ENCODE data around the gene MCIDAS.

MCIDAS gene

DNA sequence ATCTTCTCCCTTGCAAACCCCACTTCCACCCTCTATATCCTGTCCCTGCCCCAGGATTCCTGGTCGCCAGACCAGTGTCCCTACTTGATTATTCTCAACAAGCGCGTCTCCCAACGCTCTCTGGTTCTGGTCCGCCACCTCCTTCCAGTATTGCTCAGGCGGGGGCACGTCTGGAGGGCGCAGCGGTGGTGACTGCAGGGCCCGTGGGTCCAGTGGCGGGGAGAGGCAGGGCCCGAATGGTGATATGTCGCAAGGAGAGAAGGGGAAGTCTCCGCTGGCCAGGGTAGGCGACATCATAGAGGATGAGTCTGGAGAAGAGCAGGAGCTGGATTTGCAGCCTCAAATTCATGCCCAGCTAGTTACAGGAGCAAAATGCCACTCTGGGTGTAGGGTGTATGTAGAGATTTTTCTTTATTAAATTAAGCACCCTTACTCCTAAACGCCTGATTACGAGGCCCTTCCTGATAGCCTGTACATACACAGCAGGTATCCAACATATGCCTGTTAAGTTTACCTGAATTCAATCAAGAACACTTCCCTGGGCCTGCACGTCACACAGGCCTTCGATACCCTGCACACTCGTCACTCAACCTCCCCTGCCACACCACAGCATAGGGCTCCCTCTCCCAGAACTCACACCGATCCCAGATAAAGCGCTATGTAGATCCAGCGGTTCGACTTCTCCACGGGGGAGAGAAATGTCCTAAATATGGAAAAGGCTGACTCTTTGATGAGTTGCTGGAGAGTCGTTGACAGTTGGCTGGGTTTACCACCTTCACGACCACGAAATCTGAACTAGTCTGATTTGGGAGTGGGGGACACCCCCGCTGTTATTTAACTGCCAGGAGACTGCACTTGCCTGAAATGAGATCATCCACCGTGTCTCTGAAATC is 4.8 kb downstream of the MCIDAS start:
- DNase-seq (ENCODE audit: low read depth): no peak

DNA sequence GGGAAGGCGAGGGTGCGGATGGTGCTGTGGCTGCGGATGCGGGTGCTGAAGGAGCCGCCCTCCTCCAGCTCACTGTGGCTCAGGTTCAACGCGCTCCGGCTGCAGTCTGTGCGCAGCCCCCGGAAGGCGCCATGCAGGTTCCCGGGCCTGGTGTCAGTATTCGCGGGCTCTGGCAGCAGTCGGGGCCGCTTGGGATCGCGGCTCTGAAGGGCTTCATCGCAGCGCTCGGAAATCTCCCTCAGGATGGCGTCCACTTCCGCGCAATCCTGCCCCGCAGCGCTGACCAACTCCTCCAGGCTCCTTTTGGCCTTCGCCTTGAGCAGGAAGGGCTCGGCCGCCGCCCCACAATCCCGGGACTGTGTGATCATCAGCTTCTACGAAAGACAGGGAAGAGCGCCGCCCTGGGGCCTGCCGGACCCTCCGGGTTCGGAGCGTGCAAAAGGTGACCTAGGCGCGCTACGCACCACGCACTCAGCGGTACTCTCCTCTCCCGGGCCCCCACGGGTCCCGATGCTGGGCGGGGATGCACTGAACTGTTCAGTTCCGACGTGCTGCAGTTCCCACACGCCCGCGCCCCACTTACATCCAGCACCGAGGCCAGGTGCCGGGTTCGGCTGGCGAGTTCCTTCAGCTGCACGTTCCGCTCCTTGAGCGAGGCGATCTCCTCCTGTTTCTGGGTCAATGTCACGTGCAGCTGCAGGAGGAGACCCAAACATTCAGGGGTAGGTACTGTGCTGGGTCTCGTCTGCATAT is 6.5 kb downstream of the MCIDAS start:
- no peak for DNase-seq (ENCODE audit: low read depth)

DNA sequence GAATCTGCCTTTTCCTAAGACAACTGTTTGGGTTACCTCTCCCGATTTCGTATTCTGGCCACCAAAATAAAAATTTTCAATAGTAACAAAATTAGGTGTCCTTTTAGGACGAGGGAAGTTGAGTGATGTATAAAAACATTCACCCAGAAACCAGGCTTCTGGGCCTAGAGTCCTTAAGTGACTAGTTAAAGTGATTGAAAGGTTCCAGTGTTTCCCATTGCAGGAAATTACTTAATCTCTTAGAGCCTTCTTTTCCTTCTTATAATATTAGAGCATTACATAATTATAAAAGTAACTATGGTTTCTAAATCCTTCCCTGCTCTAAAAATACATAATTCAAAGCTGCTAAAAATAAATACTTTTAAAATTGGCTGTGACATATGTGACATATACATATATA is 7.3 kb downstream of the MCIDAS start:
- DNase-seq (ENCODE audit: low read depth): no peak

DNA sequence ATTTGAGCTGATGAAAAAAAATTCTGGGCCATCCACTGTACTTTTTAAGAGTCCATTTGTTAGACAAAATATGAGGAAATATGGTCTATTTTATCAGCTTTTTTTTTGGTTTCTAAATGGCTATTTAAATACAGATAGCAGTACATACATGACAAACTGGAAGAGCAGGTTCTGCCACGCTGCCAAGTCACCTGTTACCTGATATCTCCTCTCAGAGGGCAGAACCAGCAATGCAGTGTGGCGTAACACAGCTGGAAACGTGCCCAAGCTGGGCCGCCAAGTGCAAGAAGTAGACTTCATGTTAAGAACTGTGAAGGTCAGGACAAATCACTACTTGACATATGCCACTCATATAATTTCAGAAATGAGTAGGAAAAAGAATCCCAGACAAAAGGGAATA is 8.1 kb downstream of the MCIDAS start:
- no peak for DNase-seq (ENCODE audit: low read depth)

DNA sequence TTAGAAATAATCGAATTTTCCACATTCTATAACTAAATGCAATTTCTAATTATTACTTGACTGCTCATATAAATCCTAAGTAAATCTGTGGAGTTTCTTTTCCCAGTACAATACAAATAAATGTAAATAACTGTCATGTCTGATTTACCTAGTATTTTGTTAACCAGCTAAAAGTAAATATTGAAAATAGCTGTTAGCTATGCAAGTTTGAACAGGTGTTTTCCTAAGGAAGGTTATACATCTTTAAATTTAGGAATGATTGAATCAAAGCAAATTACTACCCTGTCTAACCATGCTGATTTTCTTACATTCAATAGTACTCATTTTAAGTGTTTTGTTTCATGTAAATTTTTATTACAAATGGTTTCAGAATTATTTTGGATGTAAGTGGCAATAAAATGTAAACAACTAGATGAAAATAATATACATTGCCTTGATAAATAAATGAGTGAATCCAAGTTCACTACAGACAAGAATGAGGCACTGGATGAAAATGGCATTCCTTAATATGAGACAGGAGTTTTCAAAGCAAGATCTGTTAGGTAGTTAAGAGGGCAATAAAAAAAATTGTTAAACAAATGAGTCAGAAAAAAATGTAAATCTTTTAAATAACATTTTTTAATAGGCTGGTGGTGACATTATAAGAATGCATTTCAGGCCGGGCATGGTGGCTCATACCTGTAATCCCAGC is 15.8 kb downstream of the MCIDAS start:
- no peak for DNase-seq (ENCODE audit: low read depth)

DNA sequence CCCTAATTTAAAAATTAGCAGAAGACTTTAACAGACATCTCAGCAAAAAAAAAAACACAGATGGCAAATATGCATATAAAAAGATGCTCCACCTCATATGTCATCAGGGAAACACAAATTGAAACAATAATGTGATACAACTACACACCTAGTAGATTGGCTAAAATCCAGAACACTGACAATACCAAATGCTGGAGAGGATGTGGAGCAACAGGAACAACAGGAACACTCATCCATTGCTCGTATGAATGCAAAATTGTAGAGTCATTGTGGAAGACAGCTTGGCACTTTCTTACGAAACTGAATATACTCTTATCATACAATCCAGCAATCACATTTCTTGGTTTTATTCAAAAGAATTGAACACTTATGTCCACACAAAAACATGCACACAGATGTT is 22.1 kb downstream of the MCIDAS start:
- no peak for DNase-seq (ENCODE audit: low read depth)

DNA sequence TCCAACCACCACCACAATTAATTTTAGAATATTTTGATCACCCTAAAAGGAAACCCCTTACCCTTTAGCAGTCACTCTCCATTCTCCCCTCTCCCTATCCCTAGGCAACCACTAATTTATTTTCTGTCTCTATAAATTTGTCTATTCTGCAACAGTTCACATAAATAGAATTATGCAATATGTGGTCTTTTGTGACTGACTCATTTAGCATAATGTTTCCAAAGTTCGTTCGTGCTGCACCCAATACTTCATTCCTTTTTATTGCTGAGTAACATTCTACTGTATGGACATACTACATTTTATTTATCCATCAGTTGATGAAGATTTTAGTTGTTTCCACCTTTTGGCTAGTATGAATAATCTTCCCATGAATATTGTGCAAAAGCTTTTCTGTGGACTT is 36.0 kb downstream of the MCIDAS start:
- DNase-seq (ENCODE audit: low read depth): no peak

DNA sequence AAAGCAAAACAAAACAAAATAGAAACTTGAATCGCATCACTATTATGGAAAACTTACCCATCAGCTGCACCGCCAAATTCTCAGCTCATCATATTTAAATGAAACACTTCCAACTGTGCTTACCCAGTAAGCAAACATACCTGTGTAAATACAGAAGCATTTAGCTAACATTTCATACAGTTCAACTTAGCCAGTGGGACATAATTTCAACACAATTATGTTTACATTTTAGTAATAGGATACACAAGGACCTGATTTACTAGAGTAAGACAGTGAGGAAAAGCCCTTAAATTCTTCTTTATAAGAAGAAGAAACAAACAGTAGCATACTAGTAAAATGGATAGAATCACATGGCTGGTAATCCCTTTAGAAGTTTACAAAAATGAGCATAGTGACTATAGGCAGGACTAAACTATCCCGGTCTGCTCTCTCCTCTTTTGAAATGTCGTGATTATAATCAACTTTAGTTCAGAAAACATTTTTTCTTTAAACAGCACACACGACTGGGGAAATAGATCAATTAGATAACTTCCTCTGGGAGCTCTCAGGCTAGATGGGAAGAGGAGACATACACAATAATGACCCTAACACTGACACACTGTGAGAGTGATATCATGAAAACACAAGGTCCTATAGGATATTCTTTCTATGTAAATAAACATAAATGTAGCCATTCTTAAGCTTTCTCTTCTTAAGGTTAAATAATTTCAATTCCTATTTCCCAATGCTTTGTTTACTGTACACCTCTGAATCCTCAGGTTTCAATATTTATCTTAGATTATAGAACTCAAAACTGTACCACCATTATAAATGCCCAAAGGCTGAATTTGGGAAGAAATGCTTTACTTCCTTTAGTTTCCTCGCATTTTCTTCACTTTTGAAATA is 38.2 kb downstream of the MCIDAS start:
- DNase-seq (ENCODE audit: low read depth): no peak

DNA sequence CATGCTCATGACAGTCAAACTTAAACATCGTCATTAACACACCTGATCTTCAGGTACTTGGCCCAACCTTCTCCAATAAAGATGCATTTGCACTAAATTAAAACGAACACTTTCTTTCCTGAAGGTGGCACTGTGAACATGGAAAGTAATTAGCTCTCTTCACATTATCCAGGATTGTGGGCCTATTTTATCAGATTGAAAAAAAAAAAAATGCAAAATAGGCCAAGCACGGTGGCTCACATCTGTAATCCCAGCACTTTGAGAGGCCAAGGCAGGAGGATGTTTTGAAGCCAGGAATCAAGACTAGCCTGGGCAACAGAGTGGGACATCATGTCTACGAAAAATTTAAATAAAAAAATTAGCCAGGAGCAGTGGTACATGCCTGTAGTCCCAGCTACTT is 39.7 kb downstream of the MCIDAS start:
- DNase-seq (ENCODE audit: low read depth): no peak

DNA sequence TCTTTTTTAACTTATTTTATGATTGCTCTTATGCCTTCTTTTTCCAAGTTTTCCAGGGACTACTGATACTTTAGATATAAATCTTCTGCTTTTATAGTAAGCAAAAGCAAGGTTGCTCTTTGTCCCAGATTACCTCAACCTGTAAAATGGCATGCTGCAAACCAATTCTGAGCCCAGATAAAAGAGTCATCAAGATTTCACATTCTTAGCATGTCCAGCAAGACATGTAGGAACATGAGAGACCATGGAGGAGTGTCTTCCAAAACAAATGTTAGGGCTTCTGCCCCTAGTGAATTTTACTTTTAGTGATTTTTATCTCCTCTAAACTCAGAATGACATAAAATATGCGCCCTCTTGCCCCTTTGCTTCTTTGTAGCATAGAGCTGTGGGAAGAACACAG is 47.1 kb downstream of the MCIDAS start:
- no peak for DNase-seq (ENCODE audit: low read depth)

DNA sequence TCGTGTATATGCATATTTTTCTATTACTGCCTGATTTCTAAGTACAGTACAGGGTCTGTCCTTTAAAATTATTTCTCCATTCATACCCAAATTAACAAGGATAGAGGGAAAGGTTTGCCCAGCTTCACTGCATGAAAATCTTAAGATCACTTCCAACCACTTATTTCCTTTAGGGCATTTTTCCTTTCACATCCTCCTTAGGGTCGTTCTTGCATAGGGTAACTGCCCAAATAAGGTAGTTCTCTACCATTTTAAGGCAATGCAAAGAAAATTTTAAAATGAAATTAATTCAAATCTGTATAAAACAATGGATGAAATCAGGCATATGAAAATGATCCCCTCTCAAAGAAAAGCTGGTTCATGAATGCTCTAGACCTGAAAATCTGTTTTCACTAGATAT is 50.0 kb downstream of the MCIDAS start:
- no peak for DNase-seq (ENCODE audit: low read depth)

DNA sequence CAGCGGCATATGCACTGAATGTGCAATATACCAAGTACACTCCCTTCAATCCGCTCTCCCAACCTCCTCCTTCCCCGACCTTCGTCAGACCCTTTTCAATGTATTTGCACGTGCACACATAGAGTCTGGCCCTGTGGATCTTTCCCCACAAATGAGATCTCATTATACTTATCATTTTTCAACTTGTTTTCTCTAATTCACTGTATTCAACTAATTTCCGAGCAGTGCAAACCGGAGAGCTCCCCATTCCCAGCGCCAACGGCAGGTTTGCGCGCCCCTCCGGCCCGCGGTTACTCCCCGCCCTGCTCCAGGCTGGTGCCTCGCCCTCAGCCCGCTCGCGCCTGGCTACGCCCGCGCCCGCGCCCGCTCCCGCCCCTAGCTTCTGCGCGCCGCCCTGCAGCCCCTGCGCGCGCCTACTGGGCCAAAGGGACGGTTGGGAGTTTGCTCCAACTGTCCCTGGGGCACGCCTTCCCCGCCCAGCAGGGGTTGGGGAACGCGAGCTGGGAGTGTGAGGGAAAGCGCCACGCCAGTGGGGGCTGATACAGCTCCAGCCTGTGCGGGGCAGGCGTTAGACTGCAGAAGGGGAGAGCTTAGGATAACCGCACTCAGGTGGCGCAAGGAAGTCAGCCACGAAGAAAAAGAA is 50.8 kb downstream of the MCIDAS start:
- DNase-seq (ENCODE audit: low read depth): no peak

DNA sequence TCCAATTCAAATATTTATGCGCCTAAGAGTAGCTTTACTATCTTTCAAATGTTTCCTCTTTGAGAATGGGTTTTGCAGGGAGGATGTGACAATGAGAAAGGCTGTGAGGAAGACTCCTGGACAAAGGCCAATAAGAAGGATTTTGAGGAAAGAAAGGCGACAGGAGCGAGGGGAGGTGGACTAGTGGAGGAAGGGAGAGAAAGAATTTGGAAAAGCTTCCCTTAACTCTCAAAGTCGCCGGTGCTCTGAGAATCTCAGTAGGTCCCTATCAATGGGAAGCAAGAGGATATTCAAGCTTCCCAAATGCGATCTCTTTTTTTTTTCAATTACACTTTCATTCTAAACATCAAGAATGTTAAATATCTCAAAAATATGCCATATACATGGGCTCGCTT is 51.3 kb downstream of the MCIDAS start:
- no peak for DNase-seq (ENCODE audit: low read depth)

DNA sequence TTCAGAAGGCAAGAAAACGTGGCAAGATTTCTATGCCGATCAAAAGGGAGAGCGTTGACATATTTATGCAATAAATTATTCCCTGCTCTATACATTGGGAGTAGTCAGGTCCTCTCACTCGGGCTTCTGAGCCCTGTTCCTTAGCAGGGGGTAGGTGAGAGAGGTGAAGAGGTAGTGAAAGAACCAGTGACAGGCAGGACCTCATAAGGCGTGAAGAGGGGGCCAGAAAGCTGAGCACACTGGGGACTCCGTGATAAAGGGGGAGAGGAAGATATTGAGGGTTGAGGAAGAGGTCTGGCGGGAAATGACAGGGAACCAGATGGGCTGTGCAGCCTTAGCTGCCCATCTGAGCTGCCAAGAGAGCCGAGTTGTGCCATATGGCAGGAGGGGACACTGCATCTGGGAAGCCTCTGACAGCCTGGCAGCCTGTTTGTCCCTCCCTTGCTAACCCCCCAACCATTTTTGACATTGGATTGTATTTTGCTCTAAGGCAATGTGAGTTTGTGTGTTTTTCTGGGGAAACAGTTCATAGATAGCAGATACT is 53.4 kb downstream of the MCIDAS start:
- DNase-seq (ENCODE audit: low read depth): no peak

DNA sequence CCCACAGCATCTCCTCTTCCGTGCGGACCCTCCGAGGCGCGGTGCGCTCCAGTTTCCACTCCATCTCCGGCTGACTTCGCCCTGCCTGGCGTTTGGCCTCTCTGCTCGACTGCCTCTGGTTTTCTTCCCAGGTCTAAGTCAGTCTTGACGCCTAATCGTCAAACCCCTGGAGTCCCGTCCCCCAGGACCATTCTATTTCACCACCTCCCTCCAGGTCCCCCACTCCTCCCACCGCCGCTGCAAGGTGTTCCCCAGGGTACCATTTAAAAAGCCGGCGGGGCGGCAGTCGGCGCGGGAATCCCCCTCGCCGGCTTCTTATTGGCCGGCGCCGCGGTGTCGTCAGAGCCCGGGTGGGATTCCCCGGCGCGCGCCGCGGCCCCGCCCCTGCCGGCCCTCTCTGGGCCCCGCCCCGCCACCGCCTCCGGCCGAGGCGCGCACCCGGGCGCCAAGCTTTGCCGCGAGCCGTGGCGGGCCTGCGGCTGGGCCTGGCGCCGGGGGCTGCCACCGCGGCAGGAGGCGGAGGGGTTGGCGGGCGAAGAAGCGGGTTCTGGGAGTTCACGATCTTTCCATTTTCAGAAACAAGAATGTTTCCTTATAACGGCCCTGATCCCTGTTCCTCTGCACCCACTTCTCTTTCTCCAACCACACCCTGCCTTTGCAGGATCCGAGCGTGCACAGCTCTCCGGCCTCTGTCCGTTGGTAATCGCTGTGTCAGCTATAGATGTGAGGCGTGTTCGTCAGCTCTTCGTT is 54.0 kb downstream of the MCIDAS start, which contains the start of gene CDC20B:
Gene CDC20B, minus strand, starts transcription at position 241 of the 750 bp plus-strand sequence. Its CDS starts 177 bp downstream, at position 64.
- peak; percentile 63 for DNase-seq (ENCODE audit: low read depth)

DNA sequence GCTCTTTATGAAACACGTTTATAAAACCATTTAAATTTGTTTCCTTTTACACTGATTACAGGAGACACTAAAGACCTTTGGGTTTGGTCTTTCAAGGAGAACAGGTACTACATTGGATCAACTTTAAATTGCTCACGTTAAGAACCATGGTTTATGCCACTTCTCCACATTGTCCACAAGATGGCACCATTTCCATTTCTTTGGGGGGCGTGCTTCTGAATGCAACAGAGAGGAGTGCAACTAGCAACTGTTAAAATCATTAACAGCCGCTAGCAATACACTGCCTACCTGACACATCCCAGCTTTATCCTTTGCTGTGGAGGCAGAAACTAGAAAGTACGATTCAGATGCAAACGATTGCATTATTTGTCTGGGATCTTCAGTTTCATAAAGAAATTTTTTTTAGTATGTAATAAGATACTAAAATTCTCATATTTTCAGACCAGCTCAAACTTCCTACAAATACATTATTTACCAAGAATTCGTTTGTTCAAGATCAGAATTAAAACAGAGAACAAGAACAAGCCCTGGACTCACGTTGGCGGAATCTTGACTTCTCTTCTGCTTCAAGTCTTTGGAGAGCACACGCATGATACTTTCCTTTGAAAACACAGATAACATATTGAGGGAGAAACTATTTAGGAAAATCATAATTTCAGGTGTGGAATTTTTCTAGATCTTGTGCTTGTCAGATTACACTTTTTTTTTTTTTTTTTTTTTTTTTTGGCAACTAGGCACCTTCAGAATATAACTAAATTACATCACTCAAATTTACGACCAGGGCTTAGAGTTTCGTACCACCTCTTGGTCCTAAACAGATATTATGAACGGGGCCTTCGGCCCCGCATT is 54.8 kb downstream of the MCIDAS start:
- DNase-seq (ENCODE audit: low read depth): peak; percentile 39

DNA sequence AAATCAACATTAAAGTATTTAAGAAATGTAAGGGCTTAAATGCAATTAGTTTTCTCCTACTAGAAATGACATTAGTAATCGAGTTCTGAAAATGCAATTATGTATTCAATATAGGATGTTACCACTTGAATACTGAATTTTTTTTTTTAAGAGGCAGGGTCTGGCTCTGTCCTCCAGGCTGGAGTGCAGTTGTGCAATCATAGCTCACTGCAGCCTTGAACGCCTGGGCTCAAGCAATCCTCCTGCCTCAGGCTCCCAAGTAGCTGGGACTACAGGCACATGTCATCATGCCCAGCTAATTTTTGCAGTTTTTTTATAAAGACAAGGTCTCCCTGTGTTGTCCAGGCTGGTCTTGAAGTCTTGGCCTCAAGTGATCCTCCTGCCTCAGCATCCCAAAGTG is 55.6 kb downstream of the MCIDAS start:
- no peak for DNase-seq (ENCODE audit: low read depth)

Measured in activated gamma-delta T cell treated with anti-CD3 and anti-CD28 coated beads, Interleukin-2, amount 50 U/mL, for 16 hours (primary cell).